Measurements from ENCODE around the gene ZIM2. TPM values are rescaled to one million over a fixed set of nuclear protein-coding genes. Genes with fewer than 3 reads are reported as not detected.

ZIM2 gene
- total RNA-seq, 2 experiments from 2014 or later: not detected

GRCh38 chr19:56759531-56759930 lies 81.0 kb downstream of the ZIM2 start:
- intact Hi-C loops (cut with micrococcal nuclease): no loop called here
- no peak for DNase-seq
- Mint-ChIP-seq H3K4me3 (no peak overlapping the region), H3K9me3 (peaks cover 62% of the 10 kb centered on the region), H3K27ac (no peak overlapping the region), H3K4me1 (ENCODE audit: low read depth) (no peaks in the 10 kb centered on the region), H3K27me3 (no peaks in the 10 kb centered on the region), H3K36me3 (ENCODE audit: low read depth) (peaks cover 6% of the 10 kb centered on the region)
- POLR2A ChIA-PET: no interaction called here
- ATAC-seq: no peak
- CTCF ChIA-PET: no interaction called here
- no peak for TF ChIP-seq CTCF (IDR thresholded peaks at IDR 0.05)

- H3K9me3 Mint-ChIP-seq: peaks cover 45% of the 10 kb centered on the region
- CTCF ChIA-PET: no interaction called here
- peaks cover 2% of the 10 kb centered on the region for H3K36me3 Mint-ChIP-seq (ENCODE audit: low read depth)
- ATAC-seq: no peak
- POLR2A ChIA-PET: no interaction called here
- H3K4me3 Mint-ChIP-seq: no peak overlapping the region
- H3K27me3 Mint-ChIP-seq: no peaks in the 10 kb centered on the region
- intact Hi-C loops (cut with micrococcal nuclease): no loop called here
- DNase-seq: no peak
- no peaks in the 10 kb centered on the region for H3K4me1 Mint-ChIP-seq (ENCODE audit: low read depth)
- H3K27ac Mint-ChIP-seq: no peak overlapping the region
- no peak for TF ChIP-seq CTCF (IDR thresholded peaks at IDR 0.05)
These were observed 89.4 kb downstream of the ZIM2 start for GRCh38 chr19:56751078-56751489.

- Mint-ChIP-seq H3K9me3 (peaks cover 42% of the 10 kb centered on the region), H3K4me3 (no peak overlapping the region)
- no peak for ATAC-seq
These were observed 89.9 kb downstream of the ZIM2 start for GRCh38 chr19:56750658-56751057.

GRCh38 chr19:56748378-56748777 lies 92.1 kb downstream of the ZIM2 start:
- H3K27ac Mint-ChIP-seq: no peak overlapping the region
- DNase-seq: peak; percentile 4
- ChIA-PET CTCF (no interaction called here), POLR2A (no interaction called here)
- peaks cover 42% of the 10 kb centered on the region for H3K9me3 Mint-ChIP-seq
- peak; percentile 41 for TF ChIP-seq CTCF (IDR thresholded peaks at IDR 0.05)
- peaks cover 6% of the 10 kb centered on the region for H3K36me3 Mint-ChIP-seq (ENCODE audit: low read depth)
- H3K4me3 Mint-ChIP-seq: no peak overlapping the region
- H3K4me1 Mint-ChIP-seq (ENCODE audit: low read depth): no peaks in the 10 kb centered on the region
- ATAC-seq: no peak
- intact Hi-C loops (cut with micrococcal nuclease): no loop called here
- H3K27me3 Mint-ChIP-seq: no peaks in the 10 kb centered on the region

More at GRCh38 chr19:56750658-56751057, 89.9 kb downstream of the ZIM2 start:
- Mint-ChIP-seq H3K27ac (no peak overlapping the region), H3K4me1 (ENCODE audit: low read depth) (no peaks in the 10 kb centered on the region), H3K36me3 (ENCODE audit: low read depth) (peaks cover 2% of the 10 kb centered on the region), H3K27me3 (no peaks in the 10 kb centered on the region)
- POLR2A ChIA-PET: no interaction called here
- TF ChIP-seq CTCF (IDR thresholded peaks at IDR 0.05): no peak
- no peak for DNase-seq
- intact Hi-C loops (cut with micrococcal nuclease): no loop called here
- CTCF ChIA-PET: no interaction called here

- Mint-ChIP-seq H3K4me1 (ENCODE audit: low read depth) (no peaks in the 10 kb centered on the region), H3K27me3 (no peaks in the 10 kb centered on the region), H3K36me3 (ENCODE audit: low read depth) (peaks cover 6% of the 10 kb centered on the region), H3K9me3 (peaks cover 38% of the 10 kb centered on the region), H3K4me3 (no peak overlapping the region), H3K27ac (no peak overlapping the region)
- ChIA-PET POLR2A (no interaction called here), CTCF (no interaction called here)
- no peak for TF ChIP-seq CTCF (IDR thresholded peaks at IDR 0.05)
- DNase-seq (no peak), ATAC-seq (no peak)
- intact Hi-C loops (cut with micrococcal nuclease): no loop called here
These were observed 94.2 kb downstream of the ZIM2 start for GRCh38 chr19:56746367-56746766.
